ENCODE measurements around the gene GPC6. TPM values are rescaled to one million over a fixed set of nuclear protein-coding genes. Genes with fewer than 3 reads are reported as not detected.

Gene GPC6
- total RNA-seq, 1 donor from 2014 or later: 63.0 TPM

DNA sequence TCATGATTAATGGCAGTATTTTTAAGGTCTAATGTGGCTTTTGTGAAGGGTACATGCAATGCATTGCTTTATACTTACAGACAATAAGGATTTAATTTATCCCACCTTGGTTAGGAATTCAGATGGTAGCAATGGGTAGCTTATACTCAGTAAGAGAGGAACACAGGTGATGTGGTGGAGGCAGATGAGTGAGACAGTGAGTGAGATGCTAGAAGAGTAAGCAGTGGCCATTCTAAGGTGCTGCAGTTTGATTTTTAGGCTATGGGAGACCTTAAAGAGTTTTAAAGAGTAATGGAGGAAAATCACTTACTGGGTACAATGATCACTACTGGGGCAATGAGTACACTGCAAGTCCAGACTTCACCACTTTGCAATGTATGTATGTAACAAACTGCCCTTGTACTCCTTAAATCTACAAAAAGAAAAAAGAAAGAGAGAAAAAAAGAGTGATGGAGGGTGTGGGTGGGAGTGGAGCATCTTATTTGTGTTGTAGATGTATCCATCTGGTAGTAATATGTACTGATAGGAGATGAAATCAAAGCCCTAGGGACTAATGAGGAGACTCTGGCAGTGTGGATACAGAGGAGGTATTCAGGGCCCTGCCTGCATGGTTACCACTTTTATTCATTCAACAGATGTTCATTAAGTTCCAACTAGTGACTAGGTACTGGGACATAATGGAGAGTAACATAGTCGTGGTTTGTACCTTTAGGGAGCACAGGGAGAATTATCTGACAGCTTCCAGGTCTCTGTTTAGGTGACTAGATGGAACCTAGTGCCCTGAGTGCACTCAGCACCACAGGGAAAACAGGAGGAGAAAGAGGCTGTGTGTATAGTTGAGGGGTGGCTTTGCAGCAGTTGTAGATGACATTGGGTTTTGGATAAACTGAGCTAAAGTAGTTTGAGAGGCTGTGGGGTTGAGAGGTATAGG lies 99.0 kb downstream of the GPC6 start:
- Histone ChIP-seq H3K4me1 (ENCODE audit: insufficient read depth, low read length) (no peaks in the 10 kb centered on the region), H4K20me1 (ENCODE audit: insufficient read depth, low read length) (peaks cover 30% of the 10 kb centered on the region), H3K9ac (ENCODE audit: low read length) (no peak overlapping the region), H3K9me3 (ENCODE audit: insufficient read depth, low read depth, low read length) (peaks cover 3% of the 10 kb centered on the region), H3K4me2 (ENCODE audit: low read length) (no peak overlapping the region), H3K27ac (ENCODE audit: low read depth, low read length) (no peak overlapping the region), H3K36me3 (ENCODE audit: insufficient read depth, low read length) (no peaks in the 10 kb centered on the region), H3K27me3 (ENCODE audit: insufficient read depth, low read length) (no peaks in the 10 kb centered on the region), H2AFZ (ENCODE audit: low read depth, low read length) (no peak overlapping the region), H3K79me2 (ENCODE audit: insufficient read depth, low read length) (peaks cover 7% of the 10 kb centered on the region), H3K4me3 (ENCODE audit: insufficient read depth, low read depth, low read length) (no peak overlapping the region)
- Mint-ChIP-seq H3K9me3 (ENCODE audit: unreplicated experiment) (no peaks in the 10 kb centered on the region), H3K27me3 (ENCODE audit: low read depth, unreplicated experiment) (no peaks in the 10 kb centered on the region), H3K4me3 (ENCODE audit: unreplicated experiment) (no peak overlapping the region), H3K27ac (ENCODE audit: unreplicated experiment) (no peak overlapping the region), H3K4me1 (ENCODE audit: low read depth, unreplicated experiment) (peaks cover 24% of the 10 kb centered on the region), H3K36me3 (ENCODE audit: low read depth, unreplicated experiment) (no peaks in the 10 kb centered on the region)
- TF ChIP-seq, protein P1, sequence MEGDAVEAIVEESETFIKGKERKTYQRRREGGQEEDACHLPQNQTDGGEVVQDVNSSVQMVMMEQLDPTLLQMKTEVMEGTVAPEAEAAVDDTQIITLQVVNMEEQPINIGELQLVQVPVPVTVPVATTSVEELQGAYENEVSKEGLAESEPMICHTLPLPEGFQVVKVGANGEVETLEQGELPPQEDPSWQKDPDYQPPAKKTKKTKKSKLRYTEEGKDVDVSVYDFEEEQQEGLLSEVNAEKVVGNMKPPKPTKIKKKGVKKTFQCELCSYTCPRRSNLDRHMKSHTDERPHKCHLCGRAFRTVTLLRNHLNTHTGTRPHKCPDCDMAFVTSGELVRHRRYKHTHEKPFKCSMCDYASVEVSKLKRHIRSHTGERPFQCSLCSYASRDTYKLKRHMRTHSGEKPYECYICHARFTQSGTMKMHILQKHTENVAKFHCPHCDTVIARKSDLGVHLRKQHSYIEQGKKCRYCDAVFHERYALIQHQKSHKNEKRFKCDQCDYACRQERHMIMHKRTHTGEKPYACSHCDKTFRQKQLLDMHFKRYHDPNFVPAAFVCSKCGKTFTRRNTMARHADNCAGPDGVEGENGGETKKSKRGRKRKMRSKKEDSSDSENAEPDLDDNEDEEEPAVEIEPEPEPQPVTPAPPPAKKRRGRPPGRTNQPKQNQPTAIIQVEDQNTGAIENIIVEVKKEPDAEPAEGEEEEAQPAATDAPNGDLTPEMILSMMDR (IDR thresholded peaks at IDR 0.05; ENCODE audit: insufficient read depth, low read depth, low read length): no peak
- no peak for TF ChIP-seq EZH2 (IDR thresholded peaks at IDR 0.05; ENCODE audit: insufficient read depth, low read length)
- DNase-seq (ENCODE audit: low read depth) (no peak), FAIRE-seq (no peak)

DNA sequence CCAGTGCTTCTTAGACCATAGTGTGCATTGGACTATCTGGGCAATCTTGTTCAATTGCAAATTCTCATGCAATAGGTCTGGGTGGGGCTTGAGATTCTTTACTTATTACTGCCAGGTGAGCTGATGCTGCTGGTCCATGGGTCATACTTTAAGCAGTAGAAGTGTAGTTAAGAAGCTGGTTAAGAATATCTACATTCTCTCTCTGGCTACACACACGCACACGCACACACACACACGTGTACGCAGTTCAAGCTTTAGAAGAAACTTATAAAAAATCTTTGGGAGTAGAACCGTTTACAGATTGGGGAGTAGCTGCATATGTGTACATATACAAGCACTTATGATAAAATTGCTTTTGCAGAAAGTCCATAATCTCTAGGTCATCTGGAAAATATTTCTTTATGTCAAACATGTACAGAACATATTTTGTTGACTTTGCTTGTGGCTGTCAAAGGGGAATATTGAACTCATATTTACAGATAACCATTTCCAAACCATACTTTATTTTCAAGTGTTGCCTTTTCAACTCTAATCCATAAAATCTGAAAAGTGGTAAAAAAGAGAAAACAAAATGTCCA lies 99.7 kb downstream of the GPC6 start:
- Histone ChIP-seq H2AFZ (ENCODE audit: low read depth, low read length) (no peak overlapping the region), H3K9me3 (ENCODE audit: insufficient read depth, low read depth, low read length) (peaks cover 3% of the 10 kb centered on the region), H3K4me1 (ENCODE audit: insufficient read depth, low read length) (no peaks in the 10 kb centered on the region), H4K20me1 (ENCODE audit: insufficient read depth, low read length) (peaks cover 30% of the 10 kb centered on the region), H3K36me3 (ENCODE audit: insufficient read depth, low read length) (no peaks in the 10 kb centered on the region), H3K4me2 (ENCODE audit: low read length) (no peak overlapping the region), H3K4me3 (ENCODE audit: insufficient read depth, low read depth, low read length) (no peak overlapping the region), H3K9ac (ENCODE audit: low read length) (no peak overlapping the region), H3K27ac (ENCODE audit: low read depth, low read length) (no peak overlapping the region), H3K79me2 (ENCODE audit: insufficient read depth, low read length) (peaks cover 3% of the 10 kb centered on the region), H3K27me3 (ENCODE audit: insufficient read depth, low read length) (no peaks in the 10 kb centered on the region)
- TF ChIP-seq, protein P1 (IDR thresholded peaks at IDR 0.05; ENCODE audit: insufficient read depth, low read depth, low read length): no peak
- TF ChIP-seq EZH2 (IDR thresholded peaks at IDR 0.05; ENCODE audit: insufficient read depth, low read length): no peak
- no peak for DNase-seq (ENCODE audit: low read depth)
- Mint-ChIP-seq H3K4me3 (ENCODE audit: unreplicated experiment) (no peak overlapping the region), H3K27me3 (ENCODE audit: low read depth, unreplicated experiment) (no peaks in the 10 kb centered on the region), H3K9me3 (ENCODE audit: unreplicated experiment) (no peaks in the 10 kb centered on the region), H3K4me1 (ENCODE audit: low read depth, unreplicated experiment) (peaks cover 21% of the 10 kb centered on the region), H3K36me3 (ENCODE audit: low read depth, unreplicated experiment) (no peaks in the 10 kb centered on the region), H3K27ac (ENCODE audit: unreplicated experiment) (no peak overlapping the region)
- no peak for FAIRE-seq

Measured in astrocyte (in vitro differentiated cells and primary cell).